K562 (cell line): ENCODE data around the gene SLX9. TPM values are rescaled to one million over a fixed set of nuclear protein-coding genes. Genes with fewer than 3 reads are reported as not detected.

ENCODE experiments used
- BDP1 ChIP-seq: IDR thresholded peaks from 3 replicates; pipeline ENCODE4 v1.6.1; 2011; ENCODE audit not compliant: insufficient read length, insufficient read depth
- CHD4 ChIP-seq: fragments of 200-600 bp; sonication (generic); IDR thresholded peaks from 3 replicates; pipeline ENCODE4 v1.6.1; 2012; ENCODE audit warnings: low read depth, mild to moderate bottlenecking, mixed read lengths, low read length, inconsistent platforms; ENCODE audit not compliant: insufficient read depth, insufficient replicate concordance, poor library complexity, severe bottlenecking
- KLF1 ChIP-seq: fragments of 450-650 bp; IDR thresholded peaks from 2 replicates; pipeline ENCODE4 v1.6.1; 2016; ENCODE audit warnings: missing genetic modification characterization, missing compliant biosample characterization
- PHF20 ChIP-seq: fragments of 450-650 bp; IDR thresholded peaks from 2 replicates; pipeline ENCODE4 v1.6.1; 2018; ENCODE audit not compliant: partially characterized antibody
- ZSCAN29 ChIP-seq: fragments of 450-650 bp; IDR thresholded peaks from 2 replicates; pipeline ENCODE4 v1.6.1; 2017
- polyA plus RNA-seq, 8 experiments: library from polyadenylated mRNA; depleted of rRNA in 4 of 8; stranded (reverse) in 5 of 8; unstranded in 3 of 8; fragments of >200 nt; fragmentation: Nextera tagmentation in 2 of 8; fragmentation: Illumina TruSeq in 1 of 8; extraction: Ambion mirVana in 2 of 8; extraction: Trizol in 1 of 8; gene quantifications; 2 replicates each; pipeline versions ENCODE4 v1.2.1 to v1.2.3, GENCODE V29; 2011 to 2014; ENCODE audit warnings: inconsistent platforms in 1 of 8, missing spikeins in 1 of 8
- total RNA-seq, 7 experiments: library from RNA; depleted of rRNA in 6 of 7; stranded (reverse); fragments of >200 nt in 6 of 7; fragmentation: Illumina TruSeq in 2 of 7; extraction: Trizol in 2 of 7; gene quantifications; 2 replicates each; pipeline versions ENCODE4 v1.2.1 to v1.2.3, GENCODE V29; 2011 to 2021; ENCODE audit warnings: low replicate concordance in 1 of 7
- TF ChIP-seq, protein P1 (sequence below), 2 experiments: fragments of 450-650 bp in 1 of 2; sonication (generic) in 1 of 2; formaldehyde crosslinking in 1 of 2; IDR thresholded peaks; 2 replicates each; pipeline versions ENCODE4 v1.7.1 to v1.9.0; 2016 to 2022; ENCODE audit warnings: inconsistent platforms in 1 of 2, mild to moderate bottlenecking in 1 of 2, missing genetic modification reagents in 1 of 2
- TF ChIP-seq, protein P2 (sequence below): fragments of 250-450 bp; sonication (Bioruptor Pico); IDR thresholded peaks from 2 replicates; pipeline ENCODE4 v1.4.0; 2020
- TF ChIP-seq, protein P3 (sequence below): fragments of 450-650 bp; formaldehyde crosslinking; IDR thresholded peaks from 2 replicates; pipeline ENCODE4 v1.4.0; 2020; ENCODE audit warnings: mild to moderate bottlenecking, moderate library complexity

The SLX9 gene
- total and polyA plus RNA-seq, 9 of the 15 experiments (the other 6 are each of a cell fraction or from before 2014, with no cell fraction given): 1.2 to 75.5 (median 16.5) TPM

DNA sequence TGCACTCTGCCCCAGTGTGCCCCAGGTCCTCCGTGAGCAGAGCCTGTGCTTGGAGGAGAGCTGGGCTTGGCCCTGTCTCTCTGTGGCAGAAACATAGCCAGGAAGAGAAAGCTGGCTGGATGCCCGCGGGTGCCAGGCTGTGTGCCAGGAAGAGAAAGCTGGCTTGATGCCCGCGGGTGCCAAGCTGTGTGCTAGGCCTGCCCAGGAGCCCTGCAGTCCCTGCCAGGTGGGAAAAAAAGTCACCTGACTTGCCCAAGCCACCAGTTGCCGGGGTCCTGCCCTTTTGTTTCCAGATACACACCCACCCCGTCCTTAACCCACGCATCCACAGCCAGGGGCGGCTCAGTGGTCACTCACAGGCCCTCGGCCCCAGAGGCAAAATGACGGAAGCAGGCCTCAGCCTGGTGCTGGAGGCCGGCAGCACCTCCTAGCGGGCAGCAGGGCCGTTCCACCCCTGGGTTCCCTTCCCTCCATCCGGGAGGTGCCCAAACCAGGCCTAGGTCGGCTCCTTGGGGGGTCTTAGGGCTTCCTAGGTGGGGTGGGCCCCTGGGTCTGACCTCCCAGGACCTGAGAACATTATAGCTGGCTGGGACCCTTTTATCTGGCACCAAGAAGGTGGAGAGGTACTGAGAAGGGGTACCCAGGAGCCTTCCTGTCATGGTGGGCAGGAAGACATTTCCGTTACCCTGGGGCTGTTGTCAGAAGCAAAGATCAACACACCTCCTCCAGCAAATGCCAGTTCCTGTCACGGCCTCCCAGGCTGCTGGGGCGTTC is 28.3 kb upstream of the SLX9 start (continued):
- TF ChIP-seq, protein P1, sequence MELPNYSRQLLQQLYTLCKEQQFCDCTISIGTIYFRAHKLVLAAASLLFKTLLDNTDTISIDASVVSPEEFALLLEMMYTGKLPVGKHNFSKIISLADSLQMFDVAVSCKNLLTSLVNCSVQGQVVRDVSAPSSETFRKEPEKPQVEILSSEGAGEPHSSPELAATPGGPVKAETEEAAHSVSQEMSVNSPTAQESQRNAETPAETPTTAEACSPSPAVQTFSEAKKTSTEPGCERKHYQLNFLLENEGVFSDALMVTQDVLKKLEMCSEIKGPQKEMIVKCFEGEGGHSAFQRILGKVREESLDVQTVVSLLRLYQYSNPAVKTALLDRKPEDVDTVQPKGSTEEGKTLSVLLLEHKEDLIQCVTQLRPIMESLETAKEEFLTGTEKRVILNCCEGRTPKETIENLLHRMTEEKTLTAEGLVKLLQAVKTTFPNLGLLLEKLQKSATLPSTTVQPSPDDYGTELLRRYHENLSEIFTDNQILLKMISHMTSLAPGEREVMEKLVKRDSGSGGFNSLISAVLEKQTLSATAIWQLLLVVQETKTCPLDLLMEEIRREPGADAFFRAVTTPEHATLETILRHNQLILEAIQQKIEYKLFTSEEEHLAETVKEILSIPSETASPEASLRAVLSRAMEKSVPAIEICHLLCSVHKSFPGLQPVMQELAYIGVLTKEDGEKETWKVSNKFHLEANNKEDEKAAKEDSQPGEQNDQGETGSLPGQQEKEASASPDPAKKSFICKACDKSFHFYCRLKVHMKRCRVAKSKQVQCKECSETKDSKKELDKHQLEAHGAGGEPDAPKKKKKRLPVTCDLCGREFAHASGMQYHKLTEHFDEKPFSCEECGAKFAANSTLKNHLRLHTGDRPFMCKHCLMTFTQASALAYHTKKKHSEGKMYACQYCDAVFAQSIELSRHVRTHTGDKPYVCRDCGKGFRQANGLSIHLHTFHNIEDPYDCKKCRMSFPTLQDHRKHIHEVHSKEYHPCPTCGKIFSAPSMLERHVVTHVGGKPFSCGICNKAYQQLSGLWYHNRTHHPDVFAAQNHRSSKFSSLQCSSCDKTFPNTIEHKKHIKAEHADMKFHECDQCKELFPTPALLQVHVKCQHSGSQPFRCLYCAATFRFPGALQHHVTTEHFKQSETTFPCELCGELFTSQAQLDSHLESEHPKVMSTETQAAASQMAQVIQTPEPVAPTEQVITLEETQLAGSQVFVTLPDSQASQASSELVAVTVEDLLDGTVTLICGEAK (IDR thresholded peaks at IDR 0.05): no peak
- TF ChIP-seq, protein P1 (CRISPR knock-in tag; IDR thresholded peaks at IDR 0.05): no peak
- TF ChIP-seq CHD4 (no peak), BDP1 (no peak), KLF1 (tag) (no peak), ZSCAN29 (no peak), PHF20 (no peak)
- TF ChIP-seq, protein P2, sequence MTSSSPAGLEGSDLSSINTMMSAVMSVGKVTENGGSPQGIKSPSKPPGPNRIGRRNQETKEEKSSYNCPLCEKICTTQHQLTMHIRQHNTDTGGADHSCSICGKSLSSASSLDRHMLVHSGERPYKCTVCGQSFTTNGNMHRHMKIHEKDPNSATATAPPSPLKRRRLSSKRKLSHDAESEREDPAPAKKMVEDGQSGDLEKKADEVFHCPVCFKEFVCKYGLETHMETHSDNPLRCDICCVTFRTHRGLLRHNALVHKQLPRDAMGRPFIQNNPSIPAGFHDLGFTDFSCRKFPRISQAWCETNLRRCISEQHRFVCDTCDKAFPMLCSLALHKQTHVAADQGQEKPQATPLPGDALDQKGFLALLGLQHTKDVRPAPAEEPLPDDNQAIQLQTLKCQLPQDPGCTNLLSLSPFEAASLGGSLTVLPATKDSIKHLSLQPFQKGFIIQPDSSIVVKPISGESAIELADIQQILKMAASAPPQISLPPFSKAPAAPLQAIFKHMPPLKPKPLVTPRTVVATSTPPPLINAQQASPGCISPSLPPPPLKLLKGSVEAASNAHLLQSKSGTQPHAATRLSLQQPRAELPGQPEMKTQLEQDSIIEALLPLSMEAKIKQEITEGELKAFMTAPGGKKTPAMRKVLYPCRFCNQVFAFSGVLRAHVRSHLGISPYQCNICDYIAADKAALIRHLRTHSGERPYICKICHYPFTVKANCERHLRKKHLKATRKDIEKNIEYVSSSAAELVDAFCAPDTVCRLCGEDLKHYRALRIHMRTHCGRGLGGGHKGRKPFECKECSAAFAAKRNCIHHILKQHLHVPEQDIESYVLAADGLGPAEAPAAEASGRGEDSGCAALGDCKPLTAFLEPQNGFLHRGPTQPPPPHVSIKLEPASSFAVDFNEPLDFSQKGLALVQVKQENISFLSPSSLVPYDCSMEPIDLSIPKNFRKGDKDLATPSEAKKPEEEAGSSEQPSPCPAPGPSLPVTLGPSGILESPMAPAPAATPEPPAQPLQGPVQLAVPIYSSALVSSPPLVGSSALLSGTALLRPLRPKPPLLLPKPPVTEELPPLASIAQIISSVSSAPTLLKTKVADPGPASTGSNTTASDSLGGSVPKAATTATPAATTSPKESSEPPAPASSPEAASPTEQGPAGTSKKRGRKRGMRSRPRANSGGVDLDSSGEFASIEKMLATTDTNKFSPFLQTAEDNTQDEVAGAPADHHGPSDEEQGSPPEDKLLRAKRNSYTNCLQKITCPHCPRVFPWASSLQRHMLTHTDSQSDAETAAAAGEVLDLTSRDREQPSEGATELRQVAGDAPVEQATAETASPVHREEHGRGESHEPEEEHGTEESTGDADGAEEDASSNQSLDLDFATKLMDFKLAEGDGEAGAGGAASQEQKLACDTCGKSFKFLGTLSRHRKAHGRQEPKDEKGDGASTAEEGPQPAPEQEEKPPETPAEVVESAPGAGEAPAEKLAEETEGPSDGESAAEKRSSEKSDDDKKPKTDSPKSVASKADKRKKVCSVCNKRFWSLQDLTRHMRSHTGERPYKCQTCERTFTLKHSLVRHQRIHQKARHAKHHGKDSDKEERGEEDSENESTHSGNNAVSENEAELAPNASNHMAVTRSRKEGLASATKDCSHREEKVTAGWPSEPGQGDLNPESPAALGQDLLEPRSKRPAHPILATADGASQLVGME (CRISPR knock-in tag): no peak
- TF ChIP-seq, protein P3, sequence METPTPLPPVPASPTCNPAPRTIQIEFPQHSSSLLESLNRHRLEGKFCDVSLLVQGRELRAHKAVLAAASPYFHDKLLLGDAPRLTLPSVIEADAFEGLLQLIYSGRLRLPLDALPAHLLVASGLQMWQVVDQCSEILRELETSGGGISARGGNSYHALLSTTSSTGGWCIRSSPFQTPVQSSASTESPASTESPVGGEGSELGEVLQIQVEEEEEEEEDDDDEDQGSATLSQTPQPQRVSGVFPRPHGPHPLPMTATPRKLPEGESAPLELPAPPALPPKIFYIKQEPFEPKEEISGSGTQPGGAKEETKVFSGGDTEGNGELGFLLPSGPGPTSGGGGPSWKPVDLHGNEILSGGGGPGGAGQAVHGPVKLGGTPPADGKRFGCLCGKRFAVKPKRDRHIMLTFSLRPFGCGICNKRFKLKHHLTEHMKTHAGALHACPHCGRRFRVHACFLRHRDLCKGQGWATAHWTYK: no peak
